Measurements from ENCODE around the gene NEURL1B.
"Not testable (repeated sequence)": the region's sequence is repeated elsewhere in the genome, so short reads cannot be mapped to it uniquely, and the experiment has no call there.

The NEURL1B gene, protein sequence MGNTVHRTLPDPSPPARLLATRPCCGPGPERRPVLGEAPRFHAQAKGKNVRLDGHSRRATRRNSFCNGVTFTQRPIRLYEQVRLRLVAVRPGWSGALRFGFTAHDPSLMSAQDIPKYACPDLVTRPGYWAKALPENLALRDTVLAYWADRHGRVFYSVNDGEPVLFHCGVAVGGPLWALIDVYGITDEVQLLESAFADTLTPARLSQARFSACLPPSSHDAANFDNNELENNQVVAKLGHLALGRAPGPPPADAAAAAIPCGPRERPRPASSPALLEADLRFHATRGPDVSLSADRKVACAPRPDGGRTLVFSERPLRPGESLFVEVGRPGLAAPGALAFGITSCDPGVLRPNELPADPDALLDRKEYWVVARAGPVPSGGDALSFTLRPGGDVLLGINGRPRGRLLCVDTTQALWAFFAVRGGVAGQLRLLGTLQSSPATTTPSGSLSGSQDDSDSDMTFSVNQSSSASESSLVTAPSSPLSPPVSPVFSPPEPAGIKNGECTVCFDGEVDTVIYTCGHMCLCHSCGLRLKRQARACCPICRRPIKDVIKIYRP

DNA sequence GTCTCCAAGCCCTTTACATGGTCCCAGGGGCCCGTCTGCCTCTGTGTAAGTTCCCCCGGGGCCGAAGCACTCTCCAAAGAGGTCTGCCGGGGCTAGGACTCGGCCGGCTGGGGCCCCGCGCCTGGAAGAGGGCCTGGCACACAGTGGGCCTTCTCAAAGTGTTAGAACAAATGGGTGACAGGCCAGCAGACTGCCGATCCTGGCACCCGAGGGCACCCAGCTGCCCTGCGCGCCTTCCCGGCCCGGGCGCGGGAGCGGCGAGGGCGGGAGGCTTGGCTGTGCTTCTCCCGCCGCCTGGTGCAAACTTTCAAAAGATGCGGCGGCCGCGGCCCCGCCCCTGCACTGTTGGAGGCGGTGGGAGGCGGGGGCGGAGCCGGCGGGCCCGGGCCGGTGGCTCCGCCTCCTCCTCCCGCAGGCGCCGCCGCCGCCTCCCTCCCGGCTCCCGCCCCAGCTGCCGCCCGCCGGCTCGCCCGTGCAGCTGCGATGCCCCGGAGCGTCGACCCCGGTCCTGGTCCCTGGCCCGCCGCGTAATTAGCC, at the start of gene NEURL1B:
Gene NEURL1B, plus strand, starts transcription at position 442 of the 537 bp plus-strand sequence. CDS start 144 bp downstream, outside the sequence.
- peak; percentile 75 for DNase-seq (ENCODE audit: low spot score)

DNA sequence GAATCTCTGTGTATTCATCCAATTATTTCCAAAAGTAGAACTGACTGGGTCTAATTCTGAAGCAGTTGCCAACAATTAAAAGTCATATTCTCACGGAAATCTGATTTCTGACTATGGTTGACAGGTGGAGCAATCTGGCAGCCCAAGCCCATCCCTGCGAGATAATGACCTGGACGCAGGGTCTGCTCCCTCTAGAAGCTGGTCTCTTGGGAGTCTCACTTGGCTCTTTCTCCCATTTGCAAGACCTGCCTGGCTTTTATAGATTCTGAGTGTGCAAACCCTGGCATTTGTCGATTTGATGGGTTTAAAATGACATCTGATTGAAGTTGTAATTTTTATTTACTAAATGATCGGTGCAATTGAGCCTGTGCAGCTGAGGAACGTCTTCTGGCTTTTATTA, 49.4 kb upstream of the NEURL1B start:
- DNase-seq (ENCODE audit: low spot score), result no peak

DNA sequence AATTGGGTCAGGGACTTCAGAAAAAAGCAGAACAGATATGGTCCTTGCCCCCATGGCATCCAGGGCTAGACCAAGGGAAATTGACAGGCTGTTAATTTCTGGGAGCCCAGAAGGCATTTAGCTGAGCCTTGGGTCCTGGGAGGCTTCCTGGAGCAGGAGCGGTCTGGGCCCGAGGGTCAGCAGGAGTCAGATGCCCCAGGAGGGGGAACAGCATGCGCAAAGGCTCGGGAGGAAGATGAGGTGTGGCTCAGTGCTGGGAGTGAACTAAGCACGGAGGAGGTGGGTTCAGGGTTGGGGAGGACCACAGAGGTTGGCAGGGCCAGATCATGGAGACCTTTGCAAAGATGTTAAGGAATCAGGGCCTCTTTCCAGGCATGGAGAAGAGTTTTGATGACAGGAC, 48.2 kb upstream of the NEURL1B start:
- DNase-seq (ENCODE audit: low spot score), result no peak

DNA sequence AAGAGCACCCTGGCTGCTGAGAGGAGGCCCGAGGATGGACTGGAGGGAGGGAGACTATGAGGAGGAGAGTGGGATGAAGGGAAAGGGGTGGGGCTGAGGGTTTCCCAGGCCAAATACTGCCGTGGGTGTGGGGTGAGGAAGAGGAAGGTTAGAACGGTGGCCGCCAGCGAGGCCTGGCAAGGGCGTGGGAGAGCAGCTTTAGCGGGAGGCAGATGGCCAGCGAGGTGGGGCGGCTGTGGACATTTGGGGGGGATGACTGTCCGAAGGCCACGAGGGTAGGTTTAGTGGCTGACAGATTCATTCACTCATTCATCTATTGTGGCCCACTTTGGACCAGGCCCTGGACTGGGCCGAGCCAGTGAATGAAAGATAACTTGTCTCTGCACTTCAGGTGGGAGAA, 47.8 kb upstream of the NEURL1B start:
- DNase-seq (ENCODE audit: low spot score), result no peak

DNA sequence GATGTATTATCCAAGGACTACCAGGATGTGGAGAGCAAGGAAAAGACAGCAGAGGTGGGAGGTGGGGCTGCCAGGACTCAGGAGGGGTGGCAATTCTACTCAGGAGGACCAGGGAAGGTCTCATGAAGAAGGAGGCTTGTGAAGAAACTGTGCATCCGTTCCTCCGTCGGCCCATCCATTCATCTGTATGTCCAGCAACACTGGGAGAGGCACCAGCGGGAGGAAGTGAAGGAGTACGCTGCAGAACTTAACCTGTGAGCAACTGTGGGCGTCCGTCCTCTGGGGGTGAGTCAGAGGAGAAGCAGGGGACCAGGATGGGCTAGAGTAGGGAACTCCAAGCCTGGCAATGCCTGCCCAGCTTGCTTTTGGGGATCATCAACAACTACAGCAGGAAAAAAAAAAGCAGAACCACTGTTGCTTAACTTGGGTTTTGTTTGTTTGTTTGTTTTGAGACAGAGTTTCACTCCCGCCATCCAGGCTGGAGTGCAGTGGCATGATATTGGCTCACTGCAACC, 47.3 kb upstream of the NEURL1B start:
- DNase-seq (ENCODE audit: low spot score), result no peak

DNA sequence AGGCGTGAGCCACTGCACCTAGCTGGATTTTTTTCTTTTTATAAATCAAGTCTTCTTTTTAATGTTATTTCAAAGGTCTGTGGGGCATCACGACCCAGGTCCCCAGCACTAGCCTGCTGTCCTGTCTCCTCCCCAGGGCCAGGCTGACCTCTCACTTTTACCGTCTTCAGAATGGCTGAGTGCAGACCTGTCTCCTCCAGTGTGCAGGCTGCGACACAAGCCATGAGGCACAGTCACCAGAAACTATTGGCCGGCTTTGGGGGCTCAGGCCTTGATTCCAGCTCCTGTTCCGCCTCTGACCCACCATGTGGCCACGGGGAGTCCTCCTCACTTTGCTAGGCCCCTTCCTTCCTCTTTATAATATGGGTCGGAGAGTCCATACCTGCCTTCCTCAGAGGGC, 46.6 kb upstream of the NEURL1B start:
- DNase-seq (ENCODE audit: low spot score), result no peak

DNA sequence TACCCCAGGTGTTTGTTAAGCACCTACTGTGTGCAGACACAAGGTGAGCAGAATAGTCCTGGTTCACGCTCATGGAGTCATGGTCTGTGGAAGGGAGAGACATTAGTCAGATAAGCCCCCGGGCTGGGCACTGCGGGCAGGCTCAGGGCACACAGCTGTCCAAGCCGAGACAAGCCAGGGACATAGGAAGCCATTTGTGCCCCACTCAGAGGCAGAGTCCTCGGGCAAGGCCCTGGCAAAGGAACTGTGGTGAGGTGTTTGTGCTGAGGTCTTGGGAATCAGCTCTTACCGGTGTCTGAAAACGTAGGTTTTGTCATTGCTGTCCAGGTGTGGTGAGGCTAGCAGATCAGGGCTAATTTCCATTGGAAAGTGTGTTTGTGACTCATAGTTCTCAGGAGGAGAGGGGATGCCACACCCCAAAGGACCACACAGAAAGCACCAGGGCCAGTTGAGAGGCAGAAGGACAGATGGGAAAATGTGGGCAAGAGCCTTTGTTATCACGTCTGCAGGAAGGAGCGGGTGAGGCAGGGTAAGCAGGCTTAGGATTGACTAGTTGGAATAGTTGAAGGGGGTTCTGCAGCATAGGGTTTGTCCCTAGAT, 46.1 kb upstream of the NEURL1B start:
- no peak for DNase-seq (ENCODE audit: low spot score)

DNA sequence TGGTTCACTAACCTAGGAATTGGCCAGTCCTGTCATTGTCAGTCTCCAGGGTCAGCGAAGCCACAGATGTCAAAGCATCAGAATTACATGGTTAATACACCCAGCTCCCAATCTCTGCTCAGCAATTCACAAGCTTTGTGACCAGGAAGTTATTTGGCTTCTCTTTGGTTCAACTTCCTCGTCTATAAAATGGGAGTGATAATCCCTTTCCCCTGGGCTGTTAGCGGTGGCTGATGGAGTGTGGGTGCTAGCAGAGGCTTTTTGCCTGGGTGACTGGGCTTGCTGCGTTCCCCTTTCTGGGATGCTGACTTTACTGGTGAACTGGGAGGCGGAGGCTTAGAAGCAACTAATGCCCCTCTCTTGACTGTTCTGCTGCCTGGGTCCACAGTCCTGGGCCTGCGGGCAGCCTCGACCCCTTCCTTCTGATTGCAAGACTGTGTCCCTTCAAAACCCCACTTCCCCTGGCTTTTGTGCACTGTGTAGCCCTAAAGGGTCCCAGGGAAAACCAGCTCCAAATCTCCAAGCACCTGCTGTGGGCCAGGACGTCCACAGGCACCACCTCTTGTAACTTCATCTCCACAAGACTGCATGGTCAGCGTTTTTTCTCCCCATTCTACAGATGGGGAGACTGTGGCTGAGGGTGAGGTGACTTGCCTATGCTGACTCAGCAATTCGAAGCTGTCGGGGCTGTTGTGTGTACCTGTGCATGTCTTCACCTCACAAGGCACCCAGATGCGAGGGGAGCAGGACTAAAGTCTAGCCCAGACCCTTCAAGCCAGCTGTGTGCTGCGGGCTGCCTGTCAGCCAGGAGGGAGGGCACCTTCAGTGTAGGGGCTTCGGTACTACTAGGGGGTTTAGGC, 45.2 kb upstream of the NEURL1B start:
- no peak for DNase-seq (ENCODE audit: low spot score)

DNA sequence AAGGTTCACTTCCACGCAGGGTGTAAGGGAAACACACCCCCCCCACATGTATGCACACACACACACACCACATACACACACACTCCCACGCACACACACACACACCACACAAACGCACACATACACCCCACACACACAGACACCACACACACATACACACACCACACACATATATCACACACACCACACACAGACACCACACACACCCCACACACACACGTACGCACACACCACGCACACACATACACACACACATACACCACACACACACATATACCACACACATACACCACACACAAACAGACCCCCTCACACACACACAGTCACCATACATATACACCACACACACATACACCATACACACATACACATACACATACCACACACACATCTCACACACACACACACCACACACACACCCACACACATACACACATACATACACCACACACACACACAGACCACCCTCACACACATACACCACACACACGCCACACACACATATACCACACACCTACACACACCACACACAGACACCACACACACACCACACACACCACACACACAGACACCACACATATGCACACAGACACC, 44.3 kb upstream of the NEURL1B start:
- DNase-seq (ENCODE audit: low spot score), result no peak

DNA sequence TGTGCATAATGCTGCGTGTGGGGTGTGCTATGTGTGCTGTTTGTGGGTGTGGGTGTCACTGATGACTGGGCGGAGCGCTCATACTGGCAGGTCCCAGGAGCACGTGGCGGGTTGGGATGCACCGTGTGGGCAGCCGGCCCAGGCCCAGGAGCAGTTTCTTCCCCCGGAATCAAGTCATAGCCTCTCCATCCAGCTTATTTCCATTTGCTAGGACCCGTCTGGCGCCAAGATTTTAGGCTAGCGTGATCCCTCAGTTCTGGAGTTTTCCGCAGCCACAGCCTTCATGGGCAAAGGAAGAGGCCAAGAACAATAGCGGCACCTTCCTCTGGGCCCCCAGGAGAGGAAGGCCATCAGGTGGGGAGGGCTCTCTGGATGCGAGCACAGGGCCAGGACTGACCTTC, 43.3 kb upstream of the NEURL1B start:
- DNase-seq (ENCODE audit: low spot score), result no peak

DNA sequence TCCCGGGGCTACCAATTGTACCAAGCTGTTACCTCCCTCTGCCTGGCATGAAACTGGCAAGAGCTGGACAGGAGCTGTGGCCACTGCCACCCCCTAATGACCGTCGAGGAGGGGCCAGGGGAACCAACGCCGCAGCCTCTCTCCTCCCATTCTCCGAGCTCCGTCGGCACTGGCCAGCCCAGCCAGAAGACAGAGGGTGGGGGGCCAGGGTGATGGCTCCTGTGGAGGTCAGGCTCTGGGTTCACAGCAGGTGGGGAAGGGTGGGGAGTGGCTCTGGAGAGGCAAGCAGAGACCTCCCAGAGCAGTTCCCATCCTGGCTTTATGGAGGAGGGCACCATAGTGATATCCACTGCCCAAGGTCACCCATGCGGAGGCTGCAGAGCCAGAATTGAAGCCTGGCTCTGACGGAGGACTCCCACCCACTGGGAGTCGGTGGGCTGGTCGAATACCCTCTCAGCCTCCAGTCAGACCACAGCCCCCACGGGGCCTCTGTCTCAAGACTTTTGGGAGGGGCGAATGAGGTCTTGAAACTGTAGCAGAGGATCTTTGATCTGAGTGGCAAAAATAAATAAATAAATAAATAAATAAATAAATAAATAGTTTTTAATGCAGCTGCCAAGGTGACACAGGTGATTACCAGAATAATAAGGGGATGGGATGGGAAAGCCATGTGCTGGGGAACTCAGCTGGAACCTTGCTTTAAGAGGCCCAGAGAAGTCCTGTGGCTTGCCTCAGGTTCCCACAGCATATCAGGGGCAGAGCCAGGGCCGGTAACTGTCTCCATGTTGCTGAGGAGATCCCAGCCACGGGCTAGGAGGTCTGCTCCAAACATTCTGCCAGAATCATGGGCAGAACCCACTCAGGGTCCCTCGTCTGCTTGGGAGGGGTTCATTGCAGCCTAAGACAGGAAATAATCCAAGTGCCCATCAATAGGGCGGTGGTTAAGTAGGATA, 42.5 kb upstream of the NEURL1B start:
- no peak for DNase-seq (ENCODE audit: low spot score)

DNA sequence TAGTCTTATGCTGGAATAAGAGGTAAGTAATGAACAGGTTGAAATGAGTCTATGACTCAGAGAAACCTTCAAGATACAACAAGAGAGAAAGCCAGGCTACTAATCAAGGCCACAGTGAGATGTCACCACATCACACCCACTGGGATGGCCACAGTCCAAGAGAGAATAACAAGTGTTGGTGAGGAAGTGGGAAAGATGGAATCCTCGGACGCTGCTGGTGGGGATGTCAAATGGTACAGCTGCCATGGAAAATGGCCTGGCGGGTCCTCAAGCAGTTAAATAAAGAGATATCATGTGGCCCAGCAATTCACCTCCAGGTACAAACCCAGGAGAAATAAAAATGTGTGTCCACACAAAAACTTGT, 41.9 kb upstream of the NEURL1B start:
- DNase-seq (ENCODE audit: low spot score), result no peak

DNA sequence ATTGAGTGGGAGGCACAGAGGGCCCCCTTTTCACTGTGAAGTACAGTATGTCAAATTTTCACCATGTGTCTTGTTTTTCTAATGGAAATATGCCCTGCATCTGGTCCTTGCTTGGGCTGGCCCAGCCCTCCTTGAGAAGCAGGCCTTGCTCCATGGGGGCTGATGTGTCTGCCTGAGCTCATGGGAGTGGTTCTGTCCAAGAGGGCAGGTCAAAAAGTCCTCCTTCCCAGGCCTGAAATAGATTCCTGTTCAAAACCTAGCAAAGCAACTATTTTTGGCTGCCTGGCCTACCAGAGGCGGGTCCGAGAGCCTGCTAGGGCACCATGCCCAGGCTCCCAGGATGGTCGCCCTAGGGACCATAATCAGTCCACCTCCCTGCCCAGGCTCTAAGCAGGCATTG, 40.5 kb upstream of the NEURL1B start:
- no peak for DNase-seq (ENCODE audit: low spot score)

DNA sequence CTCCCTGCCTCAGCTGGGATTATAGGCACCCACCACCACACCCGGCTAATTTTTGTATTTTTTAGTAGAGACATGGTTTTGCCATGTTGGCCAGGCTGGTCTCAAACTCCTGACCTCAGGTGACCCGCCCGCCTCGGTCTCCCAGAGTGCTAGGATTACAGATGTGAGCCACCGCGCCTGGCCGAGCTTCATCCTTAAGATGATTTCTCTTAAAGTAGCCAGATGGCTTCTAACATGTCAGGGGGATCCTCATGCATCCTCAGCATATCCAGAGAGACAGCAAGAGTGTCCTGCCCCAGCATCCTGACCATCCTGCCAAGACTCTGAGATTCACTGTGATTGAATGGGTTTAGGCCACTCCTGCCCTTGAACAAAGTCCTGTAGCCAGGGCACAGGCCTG, 39.5 kb upstream of the NEURL1B start:
- DNase-seq (ENCODE audit: low spot score), result not testable (repeated sequence)

DNA sequence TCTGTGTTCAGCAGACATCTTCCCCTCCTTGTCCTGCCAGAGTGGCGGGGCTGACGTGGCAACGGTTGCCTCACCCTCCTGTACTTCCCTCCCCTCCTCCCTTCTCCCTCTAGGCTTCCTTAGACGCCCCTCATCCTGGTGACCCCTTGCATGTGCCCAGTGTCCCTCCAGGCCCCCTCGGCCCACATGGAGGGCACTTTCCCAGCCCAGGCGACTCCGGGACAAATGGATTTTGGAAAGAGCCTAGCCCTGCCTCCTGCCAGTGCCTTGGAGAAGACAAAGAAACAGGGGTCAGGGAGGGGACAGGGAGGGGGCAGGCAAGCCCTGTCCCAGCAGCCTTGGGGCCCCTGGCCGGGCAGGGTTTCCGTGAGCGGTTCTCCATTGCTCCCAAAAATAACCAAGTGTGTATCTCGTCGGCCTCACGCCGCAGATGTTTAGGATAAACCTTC, 38.3 kb upstream of the NEURL1B start:
- no peak for DNase-seq (ENCODE audit: low spot score)

DNA sequence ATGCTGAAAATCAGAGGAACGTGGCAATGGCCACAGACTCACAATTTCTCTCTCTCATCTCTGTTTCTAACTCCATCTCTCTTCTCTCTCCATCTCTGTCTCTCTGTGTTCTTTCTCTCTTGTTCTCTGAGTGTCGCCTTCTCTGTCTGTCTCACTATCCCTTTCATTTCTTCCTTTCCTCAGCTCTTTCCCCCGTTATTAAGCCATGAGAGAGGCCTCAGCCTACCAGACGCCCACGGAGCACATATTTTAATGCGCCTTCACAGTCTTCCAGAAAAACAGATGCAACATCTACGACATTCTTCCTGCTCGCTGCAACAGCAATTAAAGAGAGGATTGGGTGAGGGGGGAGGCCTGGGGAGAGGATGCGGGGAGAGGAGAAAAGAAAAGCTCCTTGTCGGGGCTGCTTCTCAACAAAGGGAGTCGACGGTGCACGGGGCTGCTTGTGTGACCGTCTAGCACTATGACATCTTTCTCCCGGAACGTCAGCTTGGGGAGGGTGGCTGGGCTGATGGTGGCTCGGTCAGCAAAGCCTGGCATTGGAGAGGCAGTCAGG, 37.7 kb upstream of the NEURL1B start:
- DNase-seq (ENCODE audit: low spot score), result no peak

DNA sequence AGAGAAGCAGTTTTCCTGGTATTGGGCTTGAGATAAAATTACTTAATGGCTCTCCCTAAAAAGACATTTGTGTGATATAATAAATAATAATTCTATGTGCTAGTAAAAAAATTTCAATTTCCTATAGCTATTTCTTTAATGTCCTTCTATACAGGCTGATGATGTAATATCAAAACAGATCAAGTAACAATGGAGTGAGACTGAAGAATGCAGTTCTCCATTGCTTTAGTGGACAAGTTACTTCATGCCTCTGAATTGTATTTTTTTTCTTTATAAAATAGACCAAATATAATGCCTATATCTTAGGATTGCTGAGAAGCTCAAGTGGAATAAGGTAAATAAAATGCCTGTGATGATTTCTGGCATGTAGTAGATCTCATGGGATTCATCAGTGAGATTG, 35.6 kb upstream of the NEURL1B start:
- DNase-seq (ENCODE audit: low spot score), result no peak

DNA sequence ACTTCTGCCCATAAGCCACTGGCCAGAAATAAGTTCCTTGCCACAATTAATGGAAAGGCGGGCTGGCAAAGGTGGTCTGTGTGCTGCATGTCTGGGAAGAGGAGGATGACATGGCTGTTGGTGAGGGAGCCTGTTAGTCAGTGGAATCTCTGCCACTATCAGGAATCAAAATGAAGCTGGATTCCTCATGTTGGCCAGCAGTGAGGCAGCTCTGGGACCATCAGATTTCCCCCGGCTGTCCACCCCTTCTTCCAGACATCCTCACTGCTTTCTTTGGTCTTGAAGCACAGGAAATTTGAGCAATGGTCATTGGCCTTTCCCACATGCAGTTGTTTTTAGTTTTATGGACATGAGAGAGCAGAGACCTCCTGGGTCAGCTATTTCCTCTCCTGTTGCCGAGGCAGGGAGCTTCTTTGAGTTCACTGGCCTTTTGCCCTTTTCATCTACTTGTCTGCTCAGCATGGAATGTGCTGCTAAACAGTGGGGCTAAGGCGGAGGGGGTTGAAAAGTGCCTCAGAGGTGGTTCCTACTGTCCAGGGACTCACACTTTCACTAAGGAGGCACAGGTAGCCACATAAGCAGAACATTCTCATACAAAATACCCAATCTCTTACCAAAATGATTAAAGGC, 34.8 kb upstream of the NEURL1B start:
- DNase-seq (ENCODE audit: low spot score), result no peak

DNA sequence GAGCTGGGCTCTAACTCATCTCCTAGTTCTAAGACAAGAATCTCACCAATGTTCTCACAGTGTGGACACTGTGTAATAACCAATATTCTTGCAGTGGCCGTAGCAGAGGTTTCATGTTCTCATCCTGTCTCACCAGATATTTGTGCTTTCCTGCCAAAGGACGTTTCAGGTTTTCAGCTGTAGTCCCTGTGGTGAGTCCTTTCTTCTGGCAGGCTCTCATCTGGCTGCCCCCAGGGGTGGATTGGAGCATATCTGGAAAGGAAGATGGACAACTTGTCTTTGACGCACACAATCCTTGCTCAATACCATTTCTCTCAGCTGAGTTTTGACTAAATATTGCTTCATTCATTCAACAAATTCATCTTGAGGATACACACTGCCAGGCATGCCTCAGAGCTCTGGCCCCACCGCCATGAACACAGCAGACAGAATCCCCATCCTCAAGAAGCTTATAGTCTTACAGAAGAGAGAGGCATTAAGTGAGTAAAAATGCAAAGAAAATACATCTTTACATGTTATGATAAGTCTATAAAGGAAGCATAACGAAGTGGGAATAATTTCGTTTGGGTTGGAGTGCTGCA, 33.8 kb upstream of the NEURL1B start:
- no peak for DNase-seq (ENCODE audit: low spot score)

All from hematopoietic multipotent progenitor cell treated with erythropoietin and hydrocortisone succinate and interleukin-3 and kit ligand, for 15 days (in vitro differentiated cells).